RWPE2 (cell line): ENCODE results near the gene NOP9.

Experiments used
- ATAC-seq: fragments of 200-7000 bp; cut with Tn5 transposase; 3 replicates; pipeline ENCODE4 v1.9.1; 2021; ENCODE audit warnings: low read depth
- DNase-seq: peaks from one replicate; pipeline ENCODE4 v3.0.0-alpha.2; 2020; ENCODE audit warnings: low spot score
- H3K27ac ChIP-seq: fragments of 450-650 bp; 2 replicates; pipeline ENCODE4 v1.5.1; 2017; ENCODE audit warnings: mild to moderate bottlenecking; ENCODE audit not compliant: poor library complexity, severe bottlenecking
- H3K27me3 ChIP-seq: fragments of 250-450 bp; sonication (Bioruptor Pico); 2 replicates; pipeline ENCODE4 v1.5.1; 2021; ENCODE audit warnings: mild to moderate bottlenecking, moderate library complexity; ENCODE audit not compliant: insufficient read depth, poor library complexity, severe bottlenecking
- H3K36me3 ChIP-seq: fragments of 250-450 bp; sonication (Bioruptor Pico); 2 replicates; pipeline ENCODE4 v1.5.1; 2020; ENCODE audit warnings: low read depth, mild to moderate bottlenecking, moderate library complexity
- H3K4me1 ChIP-seq: fragments of 250-450 bp; sonication (Bioruptor Pico); 2 replicates; pipeline ENCODE4 v1.5.1; 2021; ENCODE audit warnings: mild to moderate bottlenecking, moderate library complexity; ENCODE audit not compliant: insufficient read depth, poor library complexity, severe bottlenecking
- H3K4me3 ChIP-seq: fragments of 250-450 bp; sonication (Bioruptor Pico); 2 replicates; pipeline ENCODE4 v1.5.1; 2021; ENCODE audit warnings: mild to moderate bottlenecking, moderate library complexity; ENCODE audit not compliant: severe bottlenecking
- H3K9me3 ChIP-seq: fragments of 250-450 bp; sonication (Bioruptor Pico); 2 replicates; pipeline ENCODE4 v1.5.1; 2021; ENCODE audit warnings: mild to moderate bottlenecking, moderate library complexity; ENCODE audit not compliant: severe bottlenecking
- TF ChIP-seq, protein P1 (sequence below): fragments of 450-650 bp; IDR thresholded peaks from one replicate; pipeline ENCODE4 v1.5.1; 2017; ENCODE audit warnings: mild to moderate bottlenecking, moderate library complexity; ENCODE audit not compliant: poor library complexity, severe bottlenecking

The NOP9 gene

DNA sequence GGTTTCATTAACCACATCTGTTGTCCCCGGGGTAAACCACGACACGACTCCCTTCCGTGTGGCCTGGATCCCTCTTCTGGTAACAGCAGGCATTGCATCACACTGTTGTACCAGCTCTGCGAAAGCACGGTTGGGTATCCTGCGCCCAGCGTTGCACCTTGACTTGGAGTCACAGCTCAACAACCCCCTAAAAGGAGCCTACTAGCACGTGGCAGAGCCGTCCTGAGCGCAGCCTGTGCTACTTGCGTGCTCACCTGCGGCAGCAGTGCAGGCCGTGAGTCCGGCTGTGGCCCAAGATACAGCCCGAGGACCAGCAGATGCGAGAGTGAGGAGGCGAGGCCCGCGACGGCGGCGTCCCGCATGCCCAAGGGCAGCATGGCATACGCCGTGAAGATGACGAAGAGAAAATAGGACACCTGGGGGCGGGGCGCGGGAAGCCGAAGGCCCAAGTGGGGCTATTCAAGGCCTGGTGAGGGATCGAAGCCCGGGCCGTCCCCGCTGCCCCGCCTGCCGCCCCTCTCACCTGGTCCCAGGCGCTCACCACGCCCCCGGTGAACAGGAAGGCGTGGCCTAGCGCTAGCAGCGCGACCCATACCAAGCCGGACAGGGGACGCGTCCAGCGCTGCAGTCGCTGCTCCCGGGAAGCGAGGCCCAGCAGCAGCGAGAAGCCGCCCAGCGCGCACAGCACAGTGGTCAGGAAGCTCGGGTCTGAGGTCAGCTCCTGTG, 32.8 kb downstream of the NOP9 start:
- Histone ChIP-seq H3K27ac (no peak overlapping the region), H3K36me3 (no peaks in the 10 kb centered on the region), H3K4me3 (no peak overlapping the region), H3K27me3 (peaks cover 23% of the 10 kb centered on the region), H3K9me3 (no peaks in the 10 kb centered on the region), H3K4me1 (peaks cover 3% of the 10 kb centered on the region)
- DNase-seq (no peak), ATAC-seq (peak; percentile 61)
- TF ChIP-seq, protein P1, sequence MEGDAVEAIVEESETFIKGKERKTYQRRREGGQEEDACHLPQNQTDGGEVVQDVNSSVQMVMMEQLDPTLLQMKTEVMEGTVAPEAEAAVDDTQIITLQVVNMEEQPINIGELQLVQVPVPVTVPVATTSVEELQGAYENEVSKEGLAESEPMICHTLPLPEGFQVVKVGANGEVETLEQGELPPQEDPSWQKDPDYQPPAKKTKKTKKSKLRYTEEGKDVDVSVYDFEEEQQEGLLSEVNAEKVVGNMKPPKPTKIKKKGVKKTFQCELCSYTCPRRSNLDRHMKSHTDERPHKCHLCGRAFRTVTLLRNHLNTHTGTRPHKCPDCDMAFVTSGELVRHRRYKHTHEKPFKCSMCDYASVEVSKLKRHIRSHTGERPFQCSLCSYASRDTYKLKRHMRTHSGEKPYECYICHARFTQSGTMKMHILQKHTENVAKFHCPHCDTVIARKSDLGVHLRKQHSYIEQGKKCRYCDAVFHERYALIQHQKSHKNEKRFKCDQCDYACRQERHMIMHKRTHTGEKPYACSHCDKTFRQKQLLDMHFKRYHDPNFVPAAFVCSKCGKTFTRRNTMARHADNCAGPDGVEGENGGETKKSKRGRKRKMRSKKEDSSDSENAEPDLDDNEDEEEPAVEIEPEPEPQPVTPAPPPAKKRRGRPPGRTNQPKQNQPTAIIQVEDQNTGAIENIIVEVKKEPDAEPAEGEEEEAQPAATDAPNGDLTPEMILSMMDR, result peak; percentile 82

DNA sequence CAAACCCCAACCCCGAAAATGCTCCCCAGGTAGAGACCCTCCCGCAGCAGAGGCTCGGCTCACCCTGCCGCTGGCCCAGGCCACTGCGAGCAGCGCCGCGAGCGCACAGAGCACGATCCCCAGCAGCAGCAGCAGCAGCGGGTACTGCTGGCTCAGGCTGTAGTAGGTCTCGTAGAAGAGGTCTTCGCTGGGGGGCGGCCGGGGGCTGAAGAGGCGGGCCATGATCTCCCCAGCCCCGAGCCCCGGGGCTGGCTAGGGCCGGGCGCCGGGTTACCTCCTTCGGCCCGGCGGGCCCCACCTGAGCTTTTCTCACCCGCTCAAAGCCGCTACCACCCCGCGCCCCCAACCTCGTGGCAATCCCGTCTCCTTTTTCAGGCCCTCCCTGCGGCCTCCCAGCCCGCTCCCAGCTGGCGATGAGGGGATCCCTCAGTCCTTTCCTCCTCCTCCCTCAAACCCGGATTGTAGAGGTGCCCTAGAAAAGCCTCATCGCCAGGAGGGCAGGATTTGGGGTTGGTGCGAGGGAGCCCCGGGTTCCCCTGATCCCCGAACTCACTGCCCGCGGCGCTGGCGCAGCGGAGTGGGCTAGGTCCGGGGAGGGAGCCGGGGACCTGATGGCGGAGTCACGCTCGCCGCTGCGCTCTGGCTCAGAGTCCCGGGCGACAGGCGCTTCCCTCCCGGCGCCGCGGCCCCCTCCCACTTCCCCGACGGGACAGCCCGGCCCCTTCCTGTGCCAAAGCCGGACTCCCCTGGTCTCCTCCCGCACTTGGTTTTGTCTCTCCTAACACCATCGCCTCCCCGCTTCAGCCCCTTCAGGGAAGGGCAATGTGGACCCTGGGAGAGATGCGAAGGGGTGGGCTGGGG, 35.0 kb downstream of the NOP9 start, which contains the start of gene ADCY4:
Gene ADCY4, minus strand, starts transcription at position 641 of the 861 bp plus-strand sequence. Its CDS starts 419 bp downstream, at position 222.
- ATAC-seq, result no peak
- peaks cover 3% of the 10 kb centered on the region for H3K4me1 ChIP-seq
- peak within 1 kb of the TSS; percentile 14 for H3K4me3 ChIP-seq
- TF ChIP-seq, protein P1, result no peak
- peaks cover 23% of the 10 kb centered on the region for H3K27me3 ChIP-seq
- no peaks in the 10 kb centered on the region for H3K36me3 ChIP-seq
- H3K27ac ChIP-seq, result no peak within 1 kb of the TSS
- no peaks in the 10 kb centered on the region for H3K9me3 ChIP-seq
- DNase-seq, result no peak

DNA sequence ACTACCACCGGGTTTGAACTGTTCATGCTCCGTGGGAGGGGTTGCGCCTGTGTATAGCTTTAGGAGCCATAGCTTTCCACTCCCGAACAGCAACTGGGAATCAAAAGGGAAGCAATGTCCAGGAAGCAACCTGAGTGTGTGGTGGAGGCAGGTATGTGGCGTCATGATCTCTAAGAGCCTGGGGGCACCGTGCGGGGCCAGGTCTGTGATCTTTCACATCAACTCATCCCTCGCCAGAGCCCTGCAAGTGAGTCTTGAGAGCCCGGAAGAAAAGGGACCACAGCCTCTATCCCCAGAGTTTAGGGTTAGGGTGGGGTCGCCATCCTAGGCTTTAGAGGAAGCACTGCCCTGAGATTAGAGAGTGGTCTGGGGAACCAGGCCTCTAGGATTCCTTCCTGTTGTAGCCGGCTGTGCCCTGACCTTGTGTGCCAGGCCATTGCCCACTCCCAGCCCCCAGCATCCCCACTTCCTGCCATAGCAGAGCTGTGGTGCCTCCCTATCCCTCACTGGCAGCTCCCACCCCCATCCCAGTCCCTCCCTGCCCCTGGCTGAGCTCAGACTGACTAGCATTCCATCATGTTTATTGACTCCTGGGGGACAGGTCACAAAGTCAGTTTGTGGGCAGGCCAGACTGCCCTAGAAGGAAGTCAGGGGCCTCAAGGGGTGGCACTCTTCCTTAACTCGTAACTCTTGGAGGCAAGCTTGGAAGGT, 36.0 kb downstream of the NOP9 start:
- Histone ChIP-seq H3K27me3 (peaks cover 23% of the 10 kb centered on the region), H3K4me1 (peaks cover 3% of the 10 kb centered on the region), H3K4me3 (no peak overlapping the region), H3K36me3 (no peaks in the 10 kb centered on the region), H3K27ac (no peak overlapping the region), H3K9me3 (no peaks in the 10 kb centered on the region)
- TF ChIP-seq, protein P1, result no peak
- DNase-seq, result no peak
- ATAC-seq, result no peak

DNA sequence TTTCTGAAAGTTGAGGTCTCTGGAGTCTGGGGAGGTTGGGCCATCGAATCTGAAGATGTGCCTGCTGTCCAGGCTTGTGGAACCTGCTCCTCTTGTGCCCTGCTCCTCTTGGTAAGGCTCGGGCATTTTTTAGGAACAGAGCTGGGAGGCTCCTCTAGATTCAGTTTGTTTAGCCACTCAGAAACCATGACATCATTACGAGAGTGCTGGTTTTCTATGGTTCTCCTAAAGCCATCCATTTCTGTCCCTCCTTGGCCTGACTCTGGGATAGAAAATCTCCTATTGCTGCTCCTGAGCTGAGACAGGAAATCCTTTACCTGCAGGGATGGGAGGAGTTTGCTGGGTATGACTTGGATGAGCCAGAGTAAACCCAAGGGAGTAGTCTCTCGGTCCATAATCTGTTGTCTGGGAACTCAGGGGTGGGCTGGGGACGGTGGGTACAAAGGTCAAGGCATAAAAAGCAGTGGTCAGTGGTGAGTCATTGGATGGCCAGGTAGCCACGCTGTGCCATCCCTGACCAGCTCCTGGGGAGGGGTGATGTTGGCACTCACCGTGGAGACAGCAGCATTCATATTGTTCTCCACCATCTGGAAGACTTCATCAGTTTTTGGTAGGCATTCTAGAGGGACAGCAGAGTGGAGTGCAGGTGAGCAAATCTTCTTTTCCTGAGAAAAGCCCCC, 37.6 kb downstream of the NOP9 start:
- DNase-seq (no peak), ATAC-seq (no peak)
- Histone ChIP-seq H3K27me3 (peaks cover 23% of the 10 kb centered on the region), H3K4me1 (peaks cover 3% of the 10 kb centered on the region), H3K4me3 (no peak overlapping the region), H3K27ac (no peak overlapping the region), H3K36me3 (no peaks in the 10 kb centered on the region), H3K9me3 (no peaks in the 10 kb centered on the region)
- TF ChIP-seq, protein P1, result no peak
